ENCODE measurements around the gene LYZL1.

DNA sequence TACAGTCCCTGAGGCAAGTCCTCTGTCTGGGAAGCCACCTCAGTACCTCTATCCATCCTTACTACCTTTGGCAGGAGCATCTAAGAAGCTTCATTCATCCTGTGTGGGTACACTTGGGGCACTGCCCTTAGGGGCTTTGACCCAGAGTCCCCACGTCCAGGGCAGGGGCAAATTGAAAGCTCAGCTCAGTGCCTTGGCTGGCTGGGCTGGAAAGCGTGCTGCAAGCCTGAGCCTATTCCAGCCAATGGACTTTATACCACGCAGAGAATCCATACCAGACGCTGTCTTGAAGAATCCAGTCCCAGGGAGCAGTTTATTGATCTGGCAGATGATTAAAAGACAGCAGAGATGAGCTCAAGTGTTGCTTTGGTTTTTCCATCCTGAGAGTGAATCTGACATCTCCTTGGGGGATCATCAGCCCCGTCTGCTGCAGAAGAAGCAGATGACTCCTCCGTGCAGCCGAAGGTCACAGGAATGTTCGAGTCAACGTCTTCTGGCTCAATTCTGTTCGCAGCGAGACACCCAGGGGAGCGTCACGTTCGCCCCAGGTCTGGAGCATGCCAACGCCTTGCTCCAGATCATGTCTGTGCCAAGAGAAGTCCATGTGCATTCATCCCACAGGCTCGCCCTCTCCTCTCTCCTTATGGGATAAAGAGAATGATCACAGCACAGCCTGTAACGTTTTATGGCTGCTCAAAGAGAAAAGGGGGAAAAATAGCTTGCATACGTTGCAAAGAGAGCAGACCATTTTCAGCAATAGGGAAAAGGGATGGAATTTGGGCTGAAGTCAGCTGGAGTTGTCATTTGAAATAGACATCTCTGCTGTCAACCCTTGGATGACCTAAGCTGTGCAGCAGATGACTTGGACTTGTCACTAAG, 35.8 kb upstream of the LYZL1 start:
- TF ChIP-seq, protein P1, sequence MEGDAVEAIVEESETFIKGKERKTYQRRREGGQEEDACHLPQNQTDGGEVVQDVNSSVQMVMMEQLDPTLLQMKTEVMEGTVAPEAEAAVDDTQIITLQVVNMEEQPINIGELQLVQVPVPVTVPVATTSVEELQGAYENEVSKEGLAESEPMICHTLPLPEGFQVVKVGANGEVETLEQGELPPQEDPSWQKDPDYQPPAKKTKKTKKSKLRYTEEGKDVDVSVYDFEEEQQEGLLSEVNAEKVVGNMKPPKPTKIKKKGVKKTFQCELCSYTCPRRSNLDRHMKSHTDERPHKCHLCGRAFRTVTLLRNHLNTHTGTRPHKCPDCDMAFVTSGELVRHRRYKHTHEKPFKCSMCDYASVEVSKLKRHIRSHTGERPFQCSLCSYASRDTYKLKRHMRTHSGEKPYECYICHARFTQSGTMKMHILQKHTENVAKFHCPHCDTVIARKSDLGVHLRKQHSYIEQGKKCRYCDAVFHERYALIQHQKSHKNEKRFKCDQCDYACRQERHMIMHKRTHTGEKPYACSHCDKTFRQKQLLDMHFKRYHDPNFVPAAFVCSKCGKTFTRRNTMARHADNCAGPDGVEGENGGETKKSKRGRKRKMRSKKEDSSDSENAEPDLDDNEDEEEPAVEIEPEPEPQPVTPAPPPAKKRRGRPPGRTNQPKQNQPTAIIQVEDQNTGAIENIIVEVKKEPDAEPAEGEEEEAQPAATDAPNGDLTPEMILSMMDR (conservative IDR thresholded peaks at IDR 0.05 in 1 of 2, IDR thresholded peaks at IDR 0.05 in 1 of 2; ENCODE audit: low read depth in 1 of 2, low read length in 2 of 2): no peak
- no peak for TF ChIP-seq EZH2 (IDR thresholded peaks at IDR 0.05; ENCODE audit: low read length, missing control alignments)
